GM23248 (cell line): Measurements from ENCODE around the gene CRK. TPM values are rescaled to one million over a fixed set of nuclear protein-coding genes. Genes with fewer than 3 reads are reported as not detected.

Experiments used
- DNase-seq: peaks from one replicate; pipeline ENCODE4 v3.0.0-alpha.2; 2015
- H2AFZ ChIP-seq: fragments of 200-600 bp; sonication (generic); 2 replicates; pipeline ENCODE4 v1.6.1; 2016; ENCODE audit warnings: antibody characterized with exemption
- H3F3A ChIP-seq: fragments of 200-600 bp; sonication (generic); 2 replicates; pipeline ENCODE4 v1.6.1; 2016; ENCODE audit warnings: mild to moderate bottlenecking, antibody characterized with exemption, mixed run types; ENCODE audit not compliant: insufficient read depth
- H3K27ac ChIP-seq: fragments of 200-600 bp; sonication (generic); 2 replicates; pipeline ENCODE4 v1.5.1; 2016; ENCODE audit warnings: mild to moderate bottlenecking
- H3K27me3 ChIP-seq: fragments of 200-600 bp; sonication (generic); replicated peaks from 2 replicates; pipeline ENCODE4 v1.6.1; 2016; ENCODE audit warnings: mild to moderate bottlenecking; ENCODE audit not compliant: insufficient read depth
- H3K36me3 ChIP-seq: fragments of 200-600 bp; sonication (generic); 2 replicates; pipeline ENCODE4 v1.6.1; 2016; ENCODE audit warnings: low read depth, mild to moderate bottlenecking
- H3K4me1 ChIP-seq: fragments of 200-600 bp; sonication (generic); 2 replicates; pipeline ENCODE4 v1.6.1; 2016; ENCODE audit warnings: mild to moderate bottlenecking; ENCODE audit not compliant: insufficient read depth
- H3K4me2 ChIP-seq: fragments of 200-600 bp; sonication (generic); one replicate; pipeline ENCODE4 v1.6.1; 2016; ENCODE audit warnings: mild to moderate bottlenecking; ENCODE audit not compliant: unreplicated experiment
- H3K4me3 ChIP-seq: fragments of 200-600 bp; sonication (generic); 2 replicates; pipeline ENCODE4 v1.5.1; 2016; ENCODE audit warnings: mild to moderate bottlenecking
- H3K79me2 ChIP-seq: fragments of 200-600 bp; sonication (generic); 2 replicates; pipeline ENCODE4 v1.6.1; 2016; ENCODE audit warnings: mild to moderate bottlenecking; ENCODE audit not compliant: insufficient read depth
- H3K9ac ChIP-seq: fragments of 200-600 bp; sonication (generic); 2 replicates; pipeline ENCODE4 v1.6.1; 2016; ENCODE audit warnings: mild to moderate bottlenecking
- H3K9me2 ChIP-seq: fragments of 200-600 bp; sonication (generic); 2 replicates; pipeline ENCODE4 v1.6.1; 2016; ENCODE audit warnings: mixed run types, mild to moderate bottlenecking, moderate library complexity; ENCODE audit not compliant: insufficient read depth
- H3K9me3 ChIP-seq: fragments of 200-600 bp; sonication (generic); one replicate; pipeline ENCODE4 v1.6.1; 2017; ENCODE audit warnings: low read depth
- H4K20me1 ChIP-seq: fragments of 200-600 bp; sonication (generic); 2 replicates; pipeline ENCODE4 v1.6.0; 2016; ENCODE audit not compliant: insufficient read depth
- EZH2 ChIP-seq: fragments of 200-600 bp; sonication (generic); IDR thresholded peaks from 2 replicates; pipeline ENCODE4 v1.6.1; 2018; ENCODE audit warnings: antibody characterized with exemption, mild to moderate bottlenecking; ENCODE audit not compliant: insufficient read depth, poor library complexity, severe bottlenecking
- EZH2phosphoT487 ChIP-seq: fragments of 200-600 bp; sonication (generic); IDR thresholded peaks from 2 replicates; pipeline ENCODE4 v1.6.1; 2018; ENCODE audit warnings: antibody characterized with exemption, moderate library complexity, mild to moderate bottlenecking, low read depth; ENCODE audit not compliant: insufficient read depth
- WGBS, 2 experiments: methylation state at CpG; one replicate each; pipeline ENCODE4 v1.1.6; 2015 to 2017; ENCODE audit warnings: low lambda C conversion rate in 2 of 2, low coverage in 1 of 2; ENCODE audit errors: missing lambda C conversion rate in 2 of 2; 5-methylcytosine and 5-hydroxymethylcytosine counted together
- in situ Hi-C: fragments of 300-500 bp; cut with MboI; formaldehyde crosslinking; loops from 2 replicates; pipeline ENCODE4 v1.15.0; 2020
- polyA plus RNA-seq: library from polyadenylated mRNA; unstranded; fragments of >200 nt; fragmentation: Nextera tagmentation; extraction: Ambion mirVana; gene quantifications from 2 replicates; pipeline ENCODE4 v1.2.1, GENCODE V29; 2016
- total RNA-seq: library from RNA; depleted of rRNA; stranded (reverse); fragments of >200 nt; shearing (Covaris generic); gene quantifications from 2 replicates; pipeline ENCODE4 v1.2.3, GENCODE V29; 2014

The CRK gene
- total and polyA plus RNA-seq, 2 experiments from 2014 or later: 86.0 to 117 TPM

DNA sequence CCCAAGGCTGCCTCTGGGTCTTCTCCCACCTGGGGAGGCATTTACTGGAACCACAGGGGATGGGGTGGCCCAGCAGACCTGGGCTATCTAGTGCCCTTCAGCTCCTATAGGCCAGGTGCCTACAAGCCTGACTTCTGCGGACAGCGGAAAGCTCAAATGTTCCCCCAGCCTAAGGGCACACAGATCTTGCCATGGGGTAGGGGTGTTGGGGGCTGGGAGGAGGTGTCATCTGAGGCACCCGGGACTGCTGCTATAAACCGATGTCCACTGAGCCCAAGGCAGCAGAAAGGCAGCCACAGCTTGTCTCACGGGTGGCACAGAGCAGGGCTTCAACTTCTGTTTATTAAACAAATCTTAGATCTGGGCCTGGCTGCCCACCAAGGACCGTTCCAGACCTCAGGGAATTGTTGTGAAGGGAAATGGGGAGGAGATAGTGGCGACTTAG is 32.8 kb upstream of the CRK start:
- peaks cover 25% of the 10 kb centered on the region for H3K4me1 ChIP-seq
- H3F3A ChIP-seq: peaks cover 24% of the 10 kb centered on the region
- no peaks in the 10 kb centered on the region for H3K27me3 ChIP-seq
- WGBS, 2 experiments: 82 to 94% methylated on average over 7 of the region's 7 CpGs
- in situ Hi-C loops: no loop called here
- H2AFZ ChIP-seq: no peak overlapping the region
- peak overlapping the region; percentile 84 for H3K4me3 ChIP-seq
- DNase-seq: no peak
- peak overlapping the region; percentile 72 for H3K27ac ChIP-seq
- peak overlapping the region; percentile 71 for H3K4me2 ChIP-seq
- peak overlapping the region; percentile 89 for H3K9ac ChIP-seq
- H3K9me3 ChIP-seq: no peaks in the 10 kb centered on the region
- H3K9me2 ChIP-seq: no peaks in the 10 kb centered on the region
- H3K79me2 ChIP-seq: peaks cover 42% of the 10 kb centered on the region
- TF ChIP-seq EZH2 (no peak), EZH2phosphoT487 (no peak)
- no peaks in the 10 kb centered on the region for H3K36me3 ChIP-seq
- no peaks in the 10 kb centered on the region for H4K20me1 ChIP-seq

DNA sequence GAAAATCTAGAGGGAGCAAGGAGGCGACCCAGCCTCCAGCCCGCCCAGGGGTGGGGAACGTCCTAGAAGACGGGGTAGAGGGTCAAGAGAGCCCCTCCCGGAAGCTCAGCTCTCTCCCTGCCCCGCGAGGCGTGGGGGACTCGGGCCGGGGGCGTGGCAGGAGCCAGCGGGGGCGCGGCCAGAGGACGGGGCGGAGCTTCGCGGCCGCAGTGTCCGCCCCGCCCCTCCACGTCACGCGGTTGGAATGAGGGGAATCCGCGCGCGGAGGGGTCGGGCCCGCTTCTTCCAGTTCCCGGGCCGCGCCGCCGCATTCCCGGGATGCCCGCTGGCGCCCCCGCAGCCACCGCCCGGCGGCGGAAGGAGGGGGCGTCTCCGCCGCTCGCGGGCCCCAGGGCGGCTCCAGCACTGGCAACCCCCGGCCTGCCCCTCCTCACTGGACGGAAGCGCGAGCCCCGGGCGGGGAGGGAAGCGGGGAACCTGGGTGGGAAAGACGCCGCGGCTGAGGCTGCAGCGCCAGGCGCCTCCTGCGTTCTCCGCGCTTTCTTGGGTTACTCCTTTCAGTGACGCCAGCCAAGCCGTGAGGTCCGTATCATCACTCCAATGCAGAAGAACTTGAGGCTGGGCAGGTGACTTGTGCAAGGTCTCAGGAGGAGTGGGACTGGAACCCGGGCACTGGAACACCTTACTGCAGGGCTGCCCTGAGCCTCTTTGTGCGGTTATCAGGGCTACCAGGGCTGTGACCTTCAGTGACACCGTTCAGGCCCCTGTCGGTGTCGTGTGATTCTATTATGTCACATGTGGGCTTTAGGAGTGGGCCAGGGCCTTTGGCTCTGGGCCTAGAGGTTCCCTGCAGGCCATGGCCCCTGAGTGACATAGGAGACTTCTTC is 32.1 kb upstream of the CRK start:
- peaks cover 25% of the 10 kb centered on the region for H3K4me1 ChIP-seq
- no peaks in the 10 kb centered on the region for H4K20me1 ChIP-seq
- WGBS, 2 experiments: 5 to 7% methylated on average over 46 to 48 of the region's 72 CpGs
- H3K4me3 ChIP-seq: peak overlapping the region; percentile 84
- H3K9me2 ChIP-seq: no peaks in the 10 kb centered on the region
- H3F3A ChIP-seq: peaks cover 27% of the 10 kb centered on the region
- H3K9me3 ChIP-seq: no peaks in the 10 kb centered on the region
- H3K27ac ChIP-seq: peak overlapping the region; percentile 72
- H3K9ac ChIP-seq: peak overlapping the region; percentile 89
- peak overlapping the region; percentile 59 for H2AFZ ChIP-seq
- TF ChIP-seq EZH2: no peak
- no peak for TF ChIP-seq EZH2phosphoT487
- in situ Hi-C loops: no loop called here
- H3K36me3 ChIP-seq: 0 out of 2 replicates have a peak, but pooled peaks cover 5% of the 10 kb centered on the region
- DNase-seq: peak; percentile 95
- peak overlapping the region; percentile 71 for H3K4me2 ChIP-seq
- peaks cover 49% of the 10 kb centered on the region for H3K79me2 ChIP-seq
- H3K27me3 ChIP-seq: no peaks in the 10 kb centered on the region

DNA sequence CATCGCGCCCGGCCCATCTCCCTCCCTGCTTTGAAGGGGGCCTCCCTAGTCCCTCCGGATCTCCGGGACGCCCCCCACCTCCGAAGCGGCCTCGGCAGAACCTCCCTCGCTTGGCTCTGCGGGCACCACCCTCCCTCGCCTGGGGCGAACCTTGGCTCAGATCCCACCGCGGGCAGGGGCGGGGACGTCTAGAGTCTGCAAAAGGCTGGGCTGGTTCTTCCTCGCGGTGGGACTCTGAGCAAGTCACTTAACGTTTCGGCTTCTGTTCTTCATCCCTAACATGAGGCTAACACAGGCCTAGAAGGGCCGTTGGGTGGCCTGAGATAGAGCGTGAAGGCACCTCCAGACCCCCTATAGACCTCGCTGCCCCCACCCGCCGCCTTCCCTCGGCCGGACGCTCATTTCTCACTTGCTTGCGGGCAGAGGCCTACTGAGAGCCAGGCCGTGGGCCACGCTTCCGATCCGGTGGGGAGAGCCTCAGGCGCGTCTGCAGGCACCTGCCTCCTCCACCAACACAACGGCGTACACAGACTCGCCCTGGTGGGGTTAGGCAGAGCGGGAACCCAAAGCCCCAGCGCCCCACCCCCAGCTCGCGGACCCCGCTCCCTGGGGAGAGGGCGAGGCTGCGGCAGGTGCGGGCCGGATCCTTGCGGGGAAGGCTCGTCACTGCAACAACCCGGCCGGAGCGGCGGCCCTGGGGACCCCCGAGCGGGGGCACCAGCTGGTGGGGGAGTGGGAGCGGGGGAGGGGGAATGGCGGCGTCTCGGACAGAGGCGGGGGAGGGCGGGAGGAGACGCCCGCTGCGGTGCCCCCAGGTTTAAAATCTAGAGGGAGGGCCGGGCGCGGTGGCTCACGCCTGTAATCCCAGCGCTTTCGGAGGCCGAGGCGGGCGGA is 31.0 kb upstream of the CRK start:
- no peaks in the 10 kb centered on the region for H3K27me3 ChIP-seq
- no peak overlapping the region for H2AFZ ChIP-seq
- H3K4me2 ChIP-seq: peak overlapping the region; percentile 71
- H3K9me2 ChIP-seq: no peaks in the 10 kb centered on the region
- 0 out of 2 replicates have a peak, but pooled peaks cover 7% of the 10 kb centered on the region for H3K36me3 ChIP-seq
- peaks cover 30% of the 10 kb centered on the region for H3F3A ChIP-seq
- H3K9me3 ChIP-seq: no peaks in the 10 kb centered on the region
- H3K9ac ChIP-seq: peak overlapping the region; percentile 89
- WGBS, 2 experiments: 13 to 14% methylated on average over 40 to 74 of the region's 74 CpGs
- no peak for TF ChIP-seq EZH2phosphoT487
- no peak for TF ChIP-seq EZH2
- H4K20me1 ChIP-seq: no peaks in the 10 kb centered on the region
- peaks cover 21% of the 10 kb centered on the region for H3K4me1 ChIP-seq
- peaks cover 56% of the 10 kb centered on the region for H3K79me2 ChIP-seq
- H3K27ac ChIP-seq: peak overlapping the region; percentile 72
- peak overlapping the region; percentile 84; the same call in 1 of the 2 replicates for H3K4me3 ChIP-seq
- DNase-seq: peak; percentile 82
- in situ Hi-C loops: no loop called here
